NCI-H69 (cell line): Measurements from ENCODE around the gene THADA.
"Not testable (repeated sequence)": the region's sequence is repeated elsewhere in the genome, so short reads cannot be mapped to it uniquely, and the experiment has no call there.

Experiments used
- DNase-seq: peaks from one replicate; lab custom pipeline; 2025; lab: John Stamatoyannopoulos, UW

The THADA gene

DNA sequence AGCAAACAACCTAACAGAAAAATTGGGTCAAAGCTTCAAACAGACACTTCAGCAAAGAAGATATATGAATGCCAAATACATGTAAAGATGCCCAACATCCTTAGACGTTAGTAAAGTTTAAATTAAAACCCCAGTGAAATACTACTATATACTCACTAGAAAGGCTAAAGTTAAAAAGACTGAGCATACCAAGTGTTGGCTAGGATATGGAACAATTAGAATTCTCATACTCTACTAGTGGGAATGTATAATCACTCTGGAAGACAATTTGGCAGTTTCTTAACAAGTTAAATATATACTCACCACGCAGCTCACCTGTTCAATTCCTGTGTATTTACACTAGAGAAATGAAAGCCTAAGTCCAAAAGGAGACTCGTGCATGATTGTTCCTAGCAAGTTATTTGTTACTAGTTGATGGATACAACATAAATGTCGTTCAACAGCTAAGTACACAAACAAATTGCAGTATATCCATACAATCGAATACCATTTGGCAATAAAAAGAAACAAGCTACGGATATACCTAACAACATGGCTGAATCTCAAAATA, 185.7 kb downstream of the THADA start:
- no peak for DNase-seq

- DNase-seq: peak; percentile 15
Observed at GRCh38 chr2:43408407-43409160, 187.3 kb downstream of the THADA start.

DNA sequence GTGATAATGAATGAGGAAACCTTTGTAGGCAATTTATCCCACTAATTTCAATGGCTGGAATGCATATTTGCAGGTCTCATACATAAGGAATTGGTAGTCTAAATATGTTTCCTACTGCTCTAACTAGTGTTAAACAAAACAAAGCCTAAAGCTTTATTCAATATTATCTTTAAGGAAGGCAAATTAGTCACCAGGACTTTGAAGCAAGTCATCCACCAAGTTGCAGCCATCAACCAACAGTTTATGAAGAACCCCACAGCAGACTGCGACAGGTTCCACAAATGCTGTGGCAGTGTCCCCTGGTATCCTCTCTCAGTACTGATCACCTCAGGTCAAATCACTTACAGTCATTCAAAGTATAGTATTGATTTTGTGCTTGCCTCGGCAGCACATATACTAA, 187.9 kb downstream of the THADA start:
- DNase-seq: no peak

DNA sequence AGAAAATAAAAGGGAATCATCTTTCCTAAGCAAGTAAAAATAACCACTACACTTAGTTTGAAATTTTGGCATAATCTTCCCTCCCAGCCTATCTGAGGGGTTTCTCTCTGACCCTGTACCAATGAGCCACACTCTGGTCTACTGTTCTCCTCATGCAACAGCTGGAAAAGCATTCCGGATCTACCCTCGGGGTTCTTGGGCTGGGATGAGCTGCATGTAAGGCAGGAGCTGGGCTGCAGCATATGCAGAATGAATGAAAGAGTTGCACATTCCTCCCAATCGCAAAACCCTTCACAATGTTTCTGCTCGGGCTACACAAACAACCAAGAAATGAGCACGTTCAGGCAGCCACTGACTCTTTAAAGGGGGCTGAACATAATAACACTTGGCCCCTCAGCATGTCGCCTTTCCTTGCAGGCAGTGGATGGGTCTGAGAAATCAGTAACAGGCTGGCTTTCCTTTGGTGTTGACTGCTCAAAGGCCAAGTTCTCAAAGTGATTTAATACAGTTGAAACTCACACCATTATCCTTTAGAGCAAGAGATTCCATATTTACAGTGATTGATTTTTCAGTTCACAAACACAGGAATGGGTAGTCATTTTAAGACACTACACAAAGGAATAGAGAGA, 189.1 kb downstream of the THADA start:
- DNase-seq: no peak

- DNase-seq: no peak
Observed at GRCh38 chr2:43405829-43406228, 190.0 kb downstream of the THADA start.

GRCh38 chr2:43402452-43402937, 193.3 kb downstream of the THADA start:
- DNase-seq: peak; percentile 28

DNA sequence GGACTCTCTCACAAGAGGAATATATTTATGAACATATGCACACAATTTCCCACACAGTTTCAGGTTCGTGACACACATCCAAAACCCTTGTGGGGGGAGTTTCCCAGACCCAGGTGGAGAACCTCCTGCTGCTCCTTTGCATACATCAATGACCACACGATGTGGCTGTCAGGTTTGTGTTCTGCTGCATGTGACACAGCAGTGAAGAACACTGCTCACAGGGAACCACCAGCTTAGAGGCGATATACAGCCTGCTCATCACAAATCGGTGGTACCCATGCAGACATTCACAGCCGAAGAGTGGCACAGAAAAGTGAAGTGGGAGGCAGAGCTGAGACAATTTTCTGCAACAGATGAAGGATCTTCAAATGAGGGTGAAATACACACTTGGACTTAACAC, 193.8 kb downstream of the THADA start:
- DNase-seq: peak; percentile 2

DNA sequence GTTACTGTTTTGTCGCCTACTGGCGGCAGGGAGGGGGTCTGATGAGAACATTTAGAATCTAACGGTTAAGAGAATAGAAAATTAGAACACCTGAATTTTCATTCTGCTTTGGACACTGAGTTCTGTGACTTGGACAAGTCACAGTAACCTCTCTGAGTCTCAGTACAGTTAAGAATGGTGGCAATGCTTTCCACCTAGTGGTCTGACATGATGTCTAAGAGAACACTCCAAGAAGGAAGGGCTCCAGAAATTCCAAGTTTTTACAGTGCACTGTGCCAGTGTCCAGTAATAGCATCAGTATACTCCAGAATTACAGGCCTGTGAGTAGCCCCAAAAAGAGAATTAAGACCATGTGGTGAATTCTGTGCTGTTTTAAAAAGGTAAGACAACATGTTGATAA, 195.3 kb downstream of the THADA start:
- peak; percentile 5 for DNase-seq

DNA sequence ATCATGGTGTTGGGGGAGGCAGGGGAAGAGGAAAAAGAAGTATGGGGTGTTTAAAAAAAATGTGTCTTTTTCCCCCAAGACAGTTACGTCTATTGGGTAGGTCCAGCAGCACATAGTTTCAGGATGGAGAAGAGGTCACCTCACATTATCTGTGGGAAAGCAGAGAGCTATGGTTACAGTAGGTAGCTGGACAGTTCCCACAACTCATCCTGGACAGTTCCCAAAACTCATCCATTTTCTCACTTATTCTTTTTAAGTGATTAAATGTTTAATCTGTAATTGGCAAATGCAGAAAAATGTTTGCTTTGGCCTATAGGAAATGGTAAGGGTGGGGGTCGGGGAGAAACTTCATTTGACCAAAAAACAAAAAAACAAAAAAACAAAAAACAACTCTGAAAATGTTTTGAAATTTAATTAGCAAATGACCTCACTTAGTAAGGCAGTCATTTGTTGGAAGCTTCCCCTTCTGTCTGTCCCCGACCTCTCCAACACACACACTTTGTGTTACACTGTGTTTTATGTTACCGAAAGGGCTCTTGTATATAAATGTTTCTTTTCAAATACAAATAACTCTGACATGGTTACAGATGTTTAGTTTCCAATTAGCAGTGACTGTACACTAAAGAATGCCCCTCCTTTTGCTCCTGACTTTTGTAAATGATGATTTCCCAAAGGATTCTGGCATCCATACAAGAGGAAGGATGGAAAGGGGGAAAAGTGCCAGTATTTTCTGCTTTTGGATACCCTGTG, 196.1 kb downstream of the THADA start:
- peak; percentile 78 for DNase-seq

DNA sequence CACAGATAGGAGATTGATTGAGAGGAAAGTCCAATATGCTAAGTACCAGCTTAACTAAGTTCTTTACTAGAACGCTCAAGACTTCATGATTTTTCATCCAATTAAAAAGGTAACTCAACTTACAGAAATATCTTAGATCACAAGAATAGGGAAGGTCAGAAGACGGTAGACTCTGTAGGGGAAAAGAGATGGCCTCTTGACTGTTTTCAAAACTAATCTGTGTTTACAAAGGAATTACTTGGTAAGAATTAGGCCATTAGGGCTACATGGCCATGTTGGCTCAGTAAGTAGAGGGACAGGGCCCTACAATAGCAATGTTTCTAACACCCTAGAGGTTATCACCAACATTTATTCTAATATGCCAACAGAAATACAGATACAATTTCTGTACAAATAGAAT, 196.7 kb downstream of the THADA start:
- DNase-seq: no peak

GRCh38 chr2:43397821-43398220, 198.0 kb downstream of the THADA start:
- DNase-seq: no peak

- DNase-seq: no peak
Observed at GRCh38 chr2:43397411-43397810, 198.4 kb downstream of the THADA start.

DNA sequence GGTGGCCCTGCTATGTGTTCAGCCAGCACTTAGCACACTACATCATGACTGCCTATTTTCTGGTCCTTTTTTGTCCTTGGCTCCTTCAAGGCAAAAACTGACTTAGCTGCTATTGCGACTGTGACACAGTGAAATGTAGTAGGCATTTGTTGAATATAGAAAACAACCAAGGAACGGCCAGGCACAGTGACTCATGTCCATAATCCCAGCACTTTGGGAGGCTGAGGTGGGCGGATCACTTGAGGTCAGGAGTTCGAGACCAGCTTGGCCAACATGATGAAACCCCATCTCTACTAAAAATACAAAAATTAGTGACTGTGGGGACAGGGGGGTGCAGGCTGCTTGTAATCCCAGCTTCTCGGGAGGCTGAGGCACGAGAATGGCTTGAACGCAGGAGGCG, 199.5 kb downstream of the THADA start:
- DNase-seq: not testable (repeated sequence)

DNA sequence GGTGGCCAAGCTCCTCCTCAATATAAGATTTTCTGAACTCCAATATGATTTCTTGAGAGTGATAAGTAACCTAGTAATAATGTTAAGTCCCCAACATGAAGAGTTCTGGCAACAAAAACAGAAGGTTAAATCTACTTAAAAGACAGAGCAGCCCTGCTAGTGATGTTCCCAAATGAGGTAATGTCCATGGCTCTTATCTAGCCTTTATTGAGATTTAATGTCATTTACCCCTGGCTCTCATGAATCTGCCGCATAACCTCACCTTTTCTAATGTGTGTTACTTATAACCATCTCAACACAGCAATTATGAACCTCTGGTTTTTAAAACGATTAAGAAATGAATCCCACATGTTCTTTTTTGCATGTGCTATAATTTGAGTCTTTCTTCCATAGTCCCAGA, 201.9 kb downstream of the THADA start:
- no peak for DNase-seq

DNA sequence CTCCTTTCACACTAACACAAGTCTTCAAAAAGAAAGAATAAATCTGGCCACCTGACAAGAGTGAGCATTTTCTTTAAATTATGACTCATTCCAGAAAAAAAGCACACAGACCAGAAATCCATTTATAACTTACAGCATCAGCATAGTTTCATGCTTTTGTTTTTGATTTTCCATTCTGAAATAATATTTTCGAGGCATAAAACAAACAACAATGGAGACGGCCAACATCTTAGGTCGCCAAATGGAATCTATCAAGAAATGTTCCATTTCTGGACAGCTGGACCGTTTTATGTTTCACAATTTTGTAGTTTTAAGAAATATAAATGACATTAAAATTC, 204.0 kb downstream of the THADA start:
- DNase-seq: no peak

DNA sequence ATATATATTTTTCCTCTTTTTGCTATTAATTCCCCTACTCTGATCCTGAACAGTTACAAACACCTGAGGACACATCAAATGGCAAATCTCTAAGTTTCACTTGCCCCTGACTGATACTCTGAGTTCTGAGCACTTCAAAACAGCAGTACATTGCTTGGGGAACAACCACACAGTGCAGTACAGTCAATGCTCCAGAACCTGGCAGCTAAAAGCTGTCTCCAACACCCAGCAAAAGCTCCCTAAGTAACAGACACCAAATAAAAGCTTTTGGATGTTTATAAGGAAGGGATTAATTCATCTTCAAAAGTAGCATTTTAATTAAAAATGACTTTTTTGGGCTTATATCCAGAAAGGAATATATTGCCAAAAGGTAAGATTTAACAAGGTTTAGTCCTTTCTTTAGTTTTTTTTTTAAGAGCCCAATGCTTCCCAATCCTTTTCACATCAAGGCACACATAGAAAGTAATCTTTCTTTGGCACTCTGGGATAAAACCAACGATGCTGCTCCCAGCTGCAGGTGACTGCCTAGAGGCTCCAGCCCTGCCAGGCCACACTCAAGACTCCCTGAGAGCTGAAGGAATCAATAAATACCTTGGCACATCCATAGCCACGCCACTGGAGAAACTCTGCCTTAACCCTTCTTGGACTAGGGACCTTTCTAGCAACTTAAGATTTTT, 204.5 kb downstream of the THADA start:
- no peak for DNase-seq

GRCh38 chr2:43389581-43390466, 206.0 kb downstream of the THADA start:
- peak; percentile 50 for DNase-seq

GRCh38 chr2:43388371-43388770, 207.5 kb downstream of the THADA start:
- no peak for DNase-seq

- DNase-seq: peak; percentile 2
Observed at GRCh38 chr2:43387092-43388062, 208.5 kb downstream of the THADA start.

DNA sequence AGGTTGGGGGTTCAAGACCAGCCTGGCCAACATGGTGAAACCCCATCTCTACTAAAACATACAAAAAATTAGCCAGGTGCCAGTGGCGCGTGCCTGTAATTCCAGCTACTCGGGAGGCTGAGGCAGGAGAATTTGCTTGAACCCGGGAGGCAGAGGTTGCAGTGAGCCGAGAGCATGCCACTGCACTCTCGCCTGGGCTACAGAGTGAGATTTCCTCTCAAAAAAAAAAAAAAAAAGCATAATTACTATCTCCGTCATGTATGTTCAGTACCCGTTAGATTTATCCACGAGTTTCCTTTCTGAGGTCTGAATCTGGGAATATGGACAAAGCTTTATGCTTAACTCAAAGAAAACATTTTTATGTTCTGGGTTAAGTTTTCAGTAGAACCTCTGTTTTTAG, 209.2 kb downstream of the THADA start:
- DNase-seq: not testable (repeated sequence)
